Measurements from ENCODE around the gene NDRG2. TPM values are rescaled to one million over a fixed set of nuclear protein-coding genes. Genes with fewer than 3 reads are reported as not detected.

The NDRG2 gene
- total RNA-seq, 2 donors from 2014 or later = 78.0 to 80.7 TPM

DNA sequence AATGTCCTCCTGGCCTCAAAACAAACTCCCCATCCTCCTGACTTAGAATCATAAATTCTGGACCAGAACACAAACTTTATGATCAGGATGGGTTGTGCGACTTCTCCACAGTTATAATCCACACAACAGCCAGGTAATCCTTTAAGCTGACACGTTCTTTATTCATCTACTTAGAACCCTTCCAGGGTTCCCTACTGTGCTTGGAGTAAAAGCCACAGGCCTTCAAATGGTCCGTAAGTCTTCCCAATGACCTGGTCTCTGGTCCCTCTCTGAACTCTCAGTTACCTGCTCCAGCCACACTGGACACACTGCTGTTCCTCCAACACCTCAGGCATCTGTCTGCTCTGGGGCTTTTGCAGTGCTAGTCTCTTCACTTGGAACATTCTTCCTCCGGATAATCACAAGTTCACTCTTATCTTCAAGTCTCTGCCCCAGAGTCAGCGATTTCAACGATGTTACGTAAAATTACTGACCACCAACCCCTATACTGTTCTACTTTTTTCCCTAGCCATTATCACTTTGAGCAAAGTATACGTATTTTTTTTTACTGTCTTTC lies 15.6 kb upstream of the NDRG2 start:
- DNase-seq (ENCODE audit: low spot score) = no peak
- intact Hi-C loops (cut with DNase I) = no loop called here

DNA sequence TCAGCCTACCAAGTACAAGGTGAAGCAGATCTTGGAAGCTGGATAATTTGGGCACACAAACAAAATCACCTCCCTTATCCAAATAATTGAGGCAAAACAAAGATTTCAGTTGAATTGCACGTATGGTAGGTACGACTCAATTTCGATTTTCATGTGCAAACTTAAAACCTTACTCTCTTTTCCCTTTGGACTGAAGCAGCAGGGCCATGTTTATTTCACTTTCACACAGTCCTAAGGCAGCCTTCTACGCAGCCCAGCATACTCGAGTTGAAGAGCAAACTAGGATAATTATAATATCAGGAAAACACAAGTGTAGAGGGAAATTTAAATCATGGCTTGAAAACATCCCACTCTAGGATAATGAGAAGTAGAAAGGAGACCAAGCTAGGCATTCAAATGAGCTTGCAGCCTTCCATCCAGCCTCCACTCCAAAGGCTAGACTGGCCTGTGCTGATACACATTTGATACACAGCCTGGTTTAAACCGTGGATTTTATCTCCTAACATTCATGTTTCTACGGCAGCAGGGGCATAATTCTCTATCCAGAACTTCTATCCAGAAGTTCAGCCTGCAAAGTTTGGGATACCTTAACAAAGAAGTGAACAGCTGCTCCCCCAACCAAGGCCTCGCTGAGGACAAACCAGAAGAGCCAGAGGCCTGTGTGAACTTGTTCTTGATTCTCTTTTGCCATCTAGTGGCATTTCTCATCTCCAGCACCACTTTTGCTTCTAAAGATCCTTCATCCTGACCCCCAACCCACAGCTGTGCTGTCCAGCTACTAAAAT lies 14.9 kb upstream of the NDRG2 start:
- intact Hi-C loops (cut with DNase I) = loop anchor here in 1 of 2 donors (2.0 kb wide), 1 partner anchor 23 kb away; no protein-coding TSS in a partner anchor
- no peak for DNase-seq (ENCODE audit: low spot score)

DNA sequence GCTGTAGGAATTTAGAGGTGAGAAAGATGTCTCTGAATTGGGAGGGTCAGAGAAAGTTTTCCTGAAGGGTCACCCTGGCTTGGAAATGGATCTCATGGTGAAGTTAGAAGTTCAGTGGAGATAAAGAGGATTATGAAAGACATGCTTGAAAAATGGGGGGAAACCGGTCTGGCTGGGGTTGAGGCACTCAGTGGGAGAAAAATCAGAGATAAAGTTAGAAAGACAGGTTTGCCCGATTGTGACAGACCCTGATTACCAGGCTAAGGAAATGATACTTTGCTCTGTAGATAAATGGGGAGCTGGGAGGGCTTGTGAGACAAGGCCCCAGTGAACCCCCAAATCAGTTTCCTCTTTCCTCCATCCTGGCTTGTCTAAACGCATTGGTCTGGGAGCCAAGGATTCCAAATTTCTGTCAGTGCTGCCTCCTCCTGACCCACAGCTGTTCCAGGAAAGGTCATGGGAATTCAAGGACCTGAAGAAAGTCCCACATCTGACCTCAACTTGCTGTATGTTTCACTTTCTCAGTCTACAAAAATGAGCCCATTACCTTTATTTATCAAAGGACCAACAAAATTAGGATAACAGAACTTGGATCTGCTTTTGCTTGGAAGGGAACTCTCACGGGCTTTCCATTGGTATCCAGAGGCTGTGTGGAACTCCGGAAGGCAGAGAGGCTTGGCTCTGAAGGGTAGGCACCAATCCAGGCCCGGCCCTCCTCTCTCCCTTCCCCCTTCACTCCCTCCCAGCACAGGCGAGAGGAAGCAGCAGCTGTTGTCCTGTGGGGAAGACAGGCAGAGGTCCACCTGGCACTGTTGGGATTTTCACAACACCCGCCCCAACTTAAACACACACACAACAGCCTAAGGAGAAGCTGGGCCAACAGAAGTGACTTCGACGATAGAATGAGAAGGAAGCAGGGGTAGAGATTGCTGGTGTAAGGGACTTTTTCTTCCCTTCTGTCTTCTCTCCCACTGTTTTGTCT lies 13.9 kb upstream of the NDRG2 start:
- DNase-seq (ENCODE audit: low spot score) = peak; percentile 88

DNA sequence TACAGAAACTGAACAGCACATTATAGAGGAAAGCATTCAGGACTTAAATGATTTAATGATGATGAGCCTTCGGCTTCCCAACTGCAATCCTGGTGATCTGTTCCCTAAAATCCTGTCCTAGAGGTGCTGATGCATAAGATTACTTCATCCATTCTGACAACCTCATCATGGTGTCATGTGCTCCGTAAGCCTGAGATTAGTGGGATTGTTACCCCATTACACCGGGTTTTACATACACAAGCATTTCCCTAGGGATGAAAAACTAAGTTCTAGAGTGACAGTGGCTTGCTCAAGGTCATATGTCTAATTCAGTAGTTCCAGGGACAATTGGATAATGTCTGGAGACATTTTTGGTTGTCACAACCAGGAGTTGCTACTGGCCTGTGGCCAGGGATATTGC lies 12.3 kb upstream of the NDRG2 start:
- intact Hi-C loops (cut with DNase I) = no loop called here
- no peak for DNase-seq (ENCODE audit: low spot score)

More for the DNA sequence above, 13.9 kb upstream of the NDRG2 start:
- intact Hi-C loops (cut with DNase I) = loop anchor here in 1 of 2 donors (2.0 kb wide), 1 partner anchor 22 kb away; no protein-coding TSS in a partner anchor

DNA sequence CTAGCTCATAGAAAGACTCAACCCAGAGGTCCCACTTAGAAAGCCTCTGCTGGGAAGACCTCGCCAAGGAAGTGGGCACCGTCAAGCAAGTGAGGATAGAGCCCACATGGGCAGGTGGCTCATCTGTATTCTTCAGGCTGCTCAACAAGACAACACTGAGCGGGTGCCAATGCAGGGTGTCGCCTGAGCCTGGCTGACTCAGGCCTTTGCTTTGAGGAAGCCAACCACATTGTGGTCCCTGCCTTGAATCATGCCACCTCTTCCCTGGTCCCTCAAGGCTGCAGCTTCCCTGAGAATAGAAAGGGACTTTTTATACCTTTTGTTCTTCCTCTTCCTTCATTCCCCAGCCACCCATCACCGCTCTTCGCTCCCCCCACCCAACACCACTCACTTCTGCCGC lies 11.9 kb upstream of the NDRG2 start:
- no peak for DNase-seq (ENCODE audit: low spot score)
- intact Hi-C loops (cut with DNase I) = no loop called here

DNA sequence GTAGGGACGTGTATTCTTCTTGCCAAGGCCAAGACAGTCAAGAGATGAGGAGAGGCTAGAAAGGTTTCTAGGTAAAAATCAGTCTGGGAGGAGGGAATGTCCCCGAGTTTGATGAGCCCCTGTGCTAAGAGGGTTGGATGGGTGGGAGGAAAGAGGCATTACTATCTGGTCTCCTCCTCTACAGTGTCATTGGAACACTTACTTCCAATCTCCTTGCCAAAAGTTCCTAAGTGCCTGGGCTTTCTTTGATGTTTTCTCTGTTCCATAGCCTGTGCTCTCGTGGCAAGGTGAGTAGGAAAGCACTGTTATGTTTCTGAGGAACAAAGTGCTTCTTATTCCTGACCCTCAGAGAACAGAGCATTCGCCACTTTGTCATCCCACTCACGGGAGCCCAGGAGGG lies 9.8 kb upstream of the NDRG2 start, which contains the start of gene RNASE13:
TSS of gene RNASE13 (minus strand) at position 101 of the 400 bp plus-strand sequence. CDS start 519 bp downstream, outside the sequence.
- intact Hi-C loops (cut with DNase I) = no loop called here
- DNase-seq (ENCODE audit: low spot score) = no peak

DNA sequence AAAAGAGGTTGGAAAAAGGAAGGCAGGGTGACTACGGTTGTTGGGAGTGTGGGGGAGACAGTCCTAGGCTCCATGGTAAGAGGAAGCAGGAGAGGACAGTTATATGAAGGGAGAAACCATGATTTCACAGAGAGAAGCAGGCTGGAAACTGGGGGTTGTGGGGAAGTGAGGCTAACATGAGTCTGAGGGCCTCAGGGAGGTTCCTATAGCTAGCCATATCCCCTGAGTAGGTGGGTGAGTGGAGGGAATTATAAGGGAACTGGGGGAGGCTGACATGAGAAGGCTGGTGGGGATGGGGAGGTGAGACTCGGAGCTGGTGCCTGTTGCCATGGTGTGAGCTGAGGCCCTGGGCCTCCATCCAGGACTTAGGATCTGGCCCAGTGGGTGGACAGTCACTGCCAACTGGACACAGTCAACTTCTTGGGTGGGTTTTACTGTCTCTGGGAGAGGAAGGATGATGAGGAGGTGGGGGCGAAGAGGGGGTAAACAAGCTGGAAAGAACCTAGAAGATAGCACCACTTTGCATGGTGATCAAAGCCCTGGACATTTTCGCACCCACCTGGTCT lies 8.4 kb upstream of the NDRG2 start:
- intact Hi-C loops (cut with DNase I) = no loop called here
- no peak for DNase-seq (ENCODE audit: low spot score)

DNA sequence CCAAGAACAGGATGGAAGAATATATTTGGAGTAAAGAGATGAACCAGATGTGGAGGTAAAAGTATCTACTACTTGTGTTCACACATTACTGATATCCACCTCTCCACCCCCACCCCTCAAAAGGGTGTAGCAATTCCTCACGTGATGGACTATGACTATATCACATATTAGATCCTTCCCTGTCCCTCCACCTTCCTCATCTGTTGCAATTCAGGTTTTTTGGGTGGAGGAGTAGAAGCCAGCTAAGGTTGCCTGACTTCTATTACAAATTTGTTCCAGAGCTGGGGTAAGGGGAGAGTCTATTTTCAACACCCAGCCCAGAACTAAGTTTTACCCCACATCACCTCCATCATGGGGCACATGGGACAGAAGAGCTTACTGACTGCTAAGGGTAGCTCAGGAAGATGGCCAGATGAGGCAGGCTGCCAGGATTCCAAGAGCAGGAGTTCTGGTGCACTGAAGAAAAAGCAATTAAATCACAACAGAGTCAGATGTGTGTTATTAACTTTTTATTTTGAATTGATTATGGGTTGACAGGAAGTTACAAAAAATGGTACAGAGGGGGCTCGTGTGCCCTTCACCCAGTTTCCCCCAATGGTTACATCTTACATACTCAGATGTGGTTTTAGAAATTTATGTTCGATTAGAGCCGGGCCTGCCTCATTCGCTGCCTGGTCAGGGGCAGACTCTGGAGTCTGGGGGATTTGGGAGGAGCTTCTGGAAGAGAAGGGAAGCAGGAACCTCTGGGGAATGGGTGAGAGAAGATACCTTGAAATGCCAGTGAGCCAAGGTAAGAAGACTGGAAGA lies 7.7 kb upstream of the NDRG2 start:
- no peak for DNase-seq (ENCODE audit: low spot score)
- intact Hi-C loops (cut with DNase I) = loop anchor here in 1 of 2 donors (1.0 kb wide), 1 partner anchor 42 kb away; no protein-coding TSS in a partner anchor

DNA sequence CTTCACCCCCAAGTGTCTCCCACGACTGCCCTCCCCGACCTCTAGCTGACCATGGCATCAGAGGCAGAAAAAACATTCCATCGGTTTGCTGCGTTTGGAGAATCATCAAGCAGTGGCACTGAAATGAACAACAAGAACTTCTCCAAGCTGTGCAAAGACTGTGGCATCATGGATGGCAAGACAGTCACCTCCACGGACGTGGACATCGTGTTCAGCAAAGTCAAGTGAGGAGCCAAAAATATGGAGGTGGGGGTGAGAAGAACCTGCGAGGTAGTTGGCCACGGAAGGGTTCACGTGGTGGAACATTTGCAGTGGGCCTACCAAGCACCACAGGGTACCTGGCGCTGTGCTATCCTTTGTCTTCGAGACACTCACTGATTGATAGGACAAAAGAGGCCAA lies 5.7 kb upstream of the NDRG2 start:
- no peak for DNase-seq (ENCODE audit: low spot score)
- intact Hi-C loops (cut with DNase I) = no loop called here

DNA sequence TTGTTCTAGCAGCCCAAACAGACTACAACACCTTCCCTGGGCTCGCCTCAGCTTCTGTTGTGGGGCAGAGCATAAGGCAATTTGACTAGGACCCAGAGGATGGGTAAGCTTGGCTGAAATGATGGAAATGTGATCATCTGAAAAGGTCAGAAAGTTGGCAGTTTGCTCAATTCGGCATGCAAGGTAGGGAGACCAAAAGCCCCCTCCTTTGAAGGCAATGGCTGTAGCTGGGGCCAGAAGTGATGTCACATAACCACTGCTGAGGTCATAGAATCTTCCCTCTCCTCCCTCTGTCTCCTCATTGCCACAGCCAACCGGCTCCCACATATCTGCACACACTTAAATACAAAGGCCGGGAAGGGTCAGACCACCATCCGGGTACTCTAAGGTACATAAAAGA lies 5.1 kb upstream of the NDRG2 start, which contains the start of gene TPPP2:
TSS of gene TPPP2 (plus strand) at position 301 of the 400 bp plus-strand sequence. CDS start 365 bp downstream, outside the sequence.
- intact Hi-C loops (cut with DNase I) = no loop called here
- no peak for DNase-seq (ENCODE audit: low spot score)

DNA sequence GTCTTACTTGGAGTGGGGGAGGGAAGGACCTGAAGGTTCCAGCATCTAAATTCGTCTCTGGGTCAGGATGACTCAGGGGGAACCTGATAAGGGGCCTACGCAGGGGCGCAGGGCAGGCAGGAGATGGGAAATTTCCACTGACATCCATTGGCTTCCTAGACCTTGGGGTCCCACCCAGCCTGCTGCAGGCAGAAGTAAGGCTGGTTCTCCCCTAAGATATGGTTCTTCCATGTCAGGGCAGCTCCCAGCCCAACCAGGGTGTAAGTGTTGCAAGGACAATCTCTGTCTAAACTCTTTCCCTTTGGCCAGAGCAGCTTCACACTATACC lies 2.1 kb upstream of the NDRG2 start:
- DNase-seq (ENCODE audit: low spot score) = no peak

DNA sequence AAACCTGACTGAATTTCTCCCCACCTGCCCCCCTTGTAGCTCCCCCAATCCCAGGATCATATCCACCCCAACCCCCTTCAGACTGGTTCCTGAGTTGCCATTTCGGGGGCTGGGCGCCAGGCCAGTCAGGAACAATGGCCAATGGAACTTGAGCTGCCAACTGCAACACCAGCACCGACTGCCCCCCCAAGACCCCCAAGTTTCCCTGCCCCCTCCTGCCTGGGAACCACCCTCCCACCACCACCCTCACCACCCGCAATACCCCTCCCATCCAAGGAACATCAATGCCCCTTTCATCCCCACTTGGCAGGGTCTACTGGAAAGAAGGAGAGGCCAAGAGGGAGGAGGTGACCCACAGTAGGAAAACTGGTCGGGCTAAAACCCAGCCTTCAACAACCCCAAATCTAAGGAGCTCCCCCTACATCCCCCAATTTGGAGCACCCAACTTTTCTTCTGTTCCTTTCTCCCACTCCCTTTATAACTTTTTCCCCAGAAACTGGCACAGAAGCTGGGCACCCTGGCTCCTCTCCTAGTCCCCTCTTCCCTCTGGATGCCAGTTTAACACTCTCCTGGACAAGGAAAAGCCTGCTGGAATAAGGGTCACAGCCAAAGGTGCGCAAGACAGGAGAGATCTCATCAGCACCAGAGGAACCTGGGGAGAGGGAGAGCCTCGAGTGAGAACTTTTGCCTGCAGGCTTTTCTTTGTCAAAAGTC lies 1.6 kb upstream of the NDRG2 start:
- intact Hi-C loops (cut with DNase I) = no loop called here
- DNase-seq (ENCODE audit: low spot score) = no peak

More for the DNA sequence above, 2.1 kb upstream of the NDRG2 start:
- intact Hi-C loops (cut with DNase I) = no loop called here

DNA sequence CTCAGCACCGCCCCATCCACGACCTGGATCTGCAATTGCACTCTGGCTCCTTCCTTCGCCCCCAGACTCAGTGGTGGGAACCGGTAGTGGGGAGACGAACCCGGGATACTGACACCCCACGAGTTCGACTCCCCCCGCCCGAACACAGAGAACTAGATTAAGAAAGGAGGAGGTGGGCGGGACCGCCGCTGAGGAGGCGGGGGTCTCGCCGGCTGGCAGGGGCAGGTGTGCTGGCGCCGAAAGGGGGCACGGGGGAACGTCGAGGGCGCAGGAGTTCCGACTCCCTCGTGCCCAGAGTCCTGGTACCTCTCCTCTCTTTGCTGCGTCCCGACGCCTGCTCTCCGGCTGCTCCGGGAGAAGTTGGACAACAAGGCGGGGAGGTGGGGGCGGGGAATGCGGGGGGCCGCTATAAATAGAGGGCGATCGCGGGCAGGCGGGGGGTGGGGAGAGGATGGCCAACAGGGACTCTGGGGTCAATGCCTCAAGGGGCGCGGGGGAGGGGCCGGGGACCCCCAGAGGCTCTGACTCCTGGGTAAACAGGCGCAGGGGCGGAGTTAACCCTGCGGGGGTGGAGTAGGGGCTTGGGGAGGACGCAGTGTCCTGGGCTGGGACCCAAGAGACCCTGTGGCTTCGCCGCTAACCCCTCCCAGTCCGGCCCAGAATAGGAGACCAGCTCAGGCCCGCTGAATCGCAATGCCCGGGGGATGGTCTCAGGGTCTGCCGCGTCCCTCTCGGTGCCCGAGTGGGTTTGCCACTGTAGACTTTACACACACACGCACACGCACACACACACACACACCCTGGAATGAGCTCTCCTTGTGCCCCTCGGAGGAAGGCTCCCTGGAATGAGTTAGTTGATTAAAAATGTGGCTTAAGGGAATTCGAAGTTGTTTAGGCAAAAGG lies 761 bp upstream of the NDRG2 start:
- intact Hi-C loops (cut with DNase I) = no loop called here
- peak; percentile 81 for DNase-seq (ENCODE audit: low spot score)

DNA sequence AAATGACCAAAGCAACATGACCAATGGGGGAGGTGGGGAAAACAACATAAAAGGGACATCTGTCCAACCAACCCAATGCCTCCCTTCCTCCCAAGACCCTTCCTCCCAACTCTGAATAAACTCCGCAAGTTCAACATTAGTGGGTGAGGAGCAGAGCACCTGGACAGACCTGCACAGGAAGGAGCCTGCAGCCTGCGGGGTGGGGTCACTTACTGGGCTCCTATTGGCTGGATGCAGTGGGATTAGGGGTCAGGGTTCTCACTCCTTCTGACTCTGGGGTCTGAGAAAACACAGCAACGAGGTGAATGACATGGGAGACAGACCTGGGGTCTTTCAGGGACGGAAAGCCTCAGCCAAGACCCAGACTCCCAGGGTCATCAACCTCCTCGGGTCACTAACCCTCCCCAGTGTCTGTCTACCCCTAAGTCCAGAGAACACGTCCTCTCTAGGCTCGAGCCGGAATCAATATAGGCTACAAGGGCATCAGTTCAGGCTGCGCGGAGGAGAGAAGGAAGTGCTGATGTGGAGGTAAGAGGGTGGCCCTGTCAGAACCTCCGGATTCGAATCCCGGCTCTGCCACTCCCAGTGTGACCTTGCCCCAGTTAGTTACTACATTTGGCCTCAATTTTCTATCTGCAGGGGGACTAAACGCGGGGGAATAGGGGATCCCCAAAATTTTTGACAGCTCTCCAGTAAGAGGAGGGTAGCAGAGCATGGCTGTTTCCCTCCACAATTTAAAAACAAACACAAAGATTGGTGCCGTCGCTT lies 860 bp downstream of the NDRG2 start:
- no peak for DNase-seq (ENCODE audit: low spot score)
- intact Hi-C loops (cut with DNase I) = loop anchor here in 1 of 2 donors (5.0 kb wide), 1 partner anchor 68 kb away; no protein-coding TSS in a partner anchor

DNA sequence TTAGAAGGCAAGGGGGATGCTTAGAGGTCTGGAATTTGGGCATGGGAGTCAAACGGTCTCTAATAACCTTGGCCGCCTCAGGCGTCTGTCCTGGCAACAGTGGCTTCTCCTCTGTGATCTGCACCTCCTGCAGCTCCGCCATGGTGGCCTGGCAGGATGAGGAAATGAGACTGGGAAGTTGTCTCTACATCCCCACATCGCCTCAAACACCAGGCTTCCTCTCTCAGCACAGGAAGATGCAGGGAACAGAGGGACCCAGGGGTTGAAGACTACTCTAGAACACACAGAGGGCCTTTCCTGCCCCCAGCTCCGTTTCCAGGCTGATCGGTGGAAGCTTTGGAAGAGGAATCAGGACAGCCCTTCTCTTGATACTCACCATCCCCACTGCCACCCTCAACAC lies 1.7 kb downstream of the NDRG2 start:
- intact Hi-C loops (cut with DNase I) = loop anchor here in 1 of 2 donors (5.0 kb wide), 1 partner anchor 69 kb away; no protein-coding TSS in a partner anchor
- DNase-seq (ENCODE audit: low spot score) = no peak

DNA sequence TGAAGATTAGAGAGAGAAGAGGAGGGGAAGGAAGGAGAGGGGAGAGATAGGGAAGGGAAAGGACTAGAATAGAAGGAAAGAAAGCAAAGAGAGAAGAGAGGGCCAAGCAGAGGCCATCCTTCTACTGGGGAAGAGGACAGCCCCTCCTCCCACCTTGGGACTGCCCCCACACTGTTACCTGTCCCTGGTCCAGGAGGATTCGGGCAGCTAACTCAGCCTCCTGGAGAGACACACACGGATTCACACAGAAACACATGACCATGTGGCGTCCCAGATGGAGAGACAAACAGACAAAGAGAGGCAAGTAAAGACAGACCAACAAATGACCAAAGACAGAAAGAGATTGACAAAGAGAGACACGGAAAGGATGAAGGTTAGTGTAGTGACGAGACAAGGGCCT lies 2.2 kb downstream of the NDRG2 start:
- intact Hi-C loops (cut with DNase I) = loop anchor here in 1 of 2 donors (5.0 kb wide), 1 partner anchor 70 kb away; no protein-coding TSS in a partner anchor

More for the DNA sequence above, 2.2 kb downstream of the NDRG2 start:
- no peak for DNase-seq (ENCODE audit: low spot score)
